Endodermal cell (in vitro differentiated cells): Measurements from ENCODE around the gene HS3ST3A1. TPM values are rescaled to one million over a fixed set of nuclear protein-coding genes. Genes with fewer than 3 reads are reported as not detected.
A peak's percentile ranks its signal among the peaks of the same experiment; 100 is the strongest.

ENCODE experiments used
- DNase-seq: peaks from one replicate; pipeline ENCODE4 v3.0.0-alpha.2; 2017
- H3K27ac ChIP-seq: 2 replicates; pipeline ENCODE4 v1.5.1; 2013; ENCODE audit warnings: mild to moderate bottlenecking, low read depth, low read length, moderate library complexity
- H3K27me3 ChIP-seq: 2 replicates; pipeline ENCODE4 v1.6.1; 2013; ENCODE audit warnings: mild to moderate bottlenecking, low read length, moderate library complexity; ENCODE audit not compliant: insufficient read depth, control insufficient read depth, poor library complexity, severe bottlenecking
- H3K36me3 ChIP-seq: 2 replicates; pipeline ENCODE4 v1.7.0; 2013; ENCODE audit warnings: mild to moderate bottlenecking, low read length, moderate library complexity; ENCODE audit not compliant: control insufficient read depth, insufficient read depth
- H3K4me1 ChIP-seq: one replicate; pipeline ENCODE4 v1.7.0; 2013; ENCODE audit warnings: low read length; ENCODE audit not compliant: control insufficient read depth, insufficient read depth
- H3K4me3 ChIP-seq: 2 replicates; pipeline ENCODE4 v1.5.1; 2013; ENCODE audit warnings: mild to moderate bottlenecking, low read length, moderate library complexity
- H3K9ac ChIP-seq: 2 replicates; pipeline ENCODE4 v1.6.1; 2013; ENCODE audit warnings: mild to moderate bottlenecking, low read length, moderate library complexity; ENCODE audit not compliant: poor library complexity, severe bottlenecking; ENCODE audit errors: extremely low read depth
- H3K9me3 ChIP-seq: 2 replicates; pipeline ENCODE4 v1.6.1; 2013; ENCODE audit warnings: mild to moderate bottlenecking, low read length, moderate library complexity; ENCODE audit not compliant: control insufficient read depth
- H3K27ac Mint-ChIP-seq: 2 replicates; pipeline ENCODE4 v1.8.0; 2020; ENCODE audit warnings: mixed read lengths
- H3K27me3 Mint-ChIP-seq: 2 replicates; pipeline ENCODE4 v1.8.0; 2021; ENCODE audit warnings: mild to moderate bottlenecking, mixed read lengths; ENCODE audit not compliant: insufficient read depth
- H3K36me3 Mint-ChIP-seq: 2 replicates; pipeline ENCODE4 v1.8.0; 2020; ENCODE audit warnings: low read depth, mixed read lengths
- H3K4me1 Mint-ChIP-seq: 2 replicates; pipeline ENCODE4 v1.8.0; 2020; ENCODE audit warnings: mixed read lengths
- H3K4me3 Mint-ChIP-seq: 2 replicates; pipeline ENCODE4 v1.8.0; 2020; ENCODE audit warnings: mild to moderate bottlenecking, moderate library complexity, mixed read lengths
- H3K9me3 Mint-ChIP-seq: 2 replicates; pipeline ENCODE4 v1.8.0; 2020; ENCODE audit warnings: mild to moderate bottlenecking, mixed read lengths
- CTCF ChIP-seq: fragments of 200-600 bp; sonication (generic); conservative IDR thresholded peaks from 2 replicates; pipeline ENCODE4 v1.5.0; 2021; ENCODE audit warnings: antibody characterized with exemption, mild to moderate bottlenecking
- WGBS, 2 experiments: methylation state at CpG; one replicate each; pipeline versions ENCODE4 v1.1.5 to v1.1.7; 2013; ENCODE audit warnings: missing lambda C conversion rate in 2 of 2, mixed read lengths in 1 of 2; ENCODE audit not compliant: insufficient coverage in 1 of 2, insufficient read length in 1 of 2; 5-methylcytosine and 5-hydroxymethylcytosine counted together
- total RNA-seq, 2 donors: library from RNA; stranded (reverse); fragmentation: NEBNext Ultra II Directional in 1 of 2; extraction: Animal tissue kit (Norgen Biotek cat#: 25700) in 1 of 2; gene quantifications; 2 replicates in 1 of 2; 3 replicates in 1 of 2; pipeline ENCODE4 v1.2.1, GENCODE V29; 2021

HS3ST3A1 gene
- total RNA-seq, 2 donors from 2014 or later, result 1.9 to 2.4 TPM

DNA sequence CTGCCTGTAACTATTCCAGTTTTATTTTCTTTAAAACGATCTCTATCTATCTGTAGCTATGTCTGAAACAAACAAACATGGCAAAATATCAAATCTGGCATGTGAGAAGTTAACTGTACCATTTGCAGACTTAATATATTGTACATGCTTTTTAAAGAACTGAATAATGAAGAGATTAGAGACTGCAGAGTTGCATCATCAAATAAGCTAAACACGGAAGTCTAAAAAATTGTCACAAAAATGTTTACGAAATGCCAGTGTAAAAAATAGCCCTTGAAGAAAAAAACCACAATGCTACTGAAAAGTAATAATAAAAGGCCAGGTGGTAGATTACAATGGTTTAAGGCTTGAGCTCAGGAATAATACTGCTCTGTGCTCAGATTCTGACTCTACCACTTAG, 43.1 kb downstream of the HS3ST3A1 start:
- H3K27ac ChIP-seq, result no peak overlapping the region
- H3K36me3 Mint-ChIP-seq, result no peaks in the 10 kb centered on the region
- no peaks in the 10 kb centered on the region for H3K9me3 ChIP-seq
- H3K27me3 ChIP-seq, result no peaks in the 10 kb centered on the region
- no peak for TF ChIP-seq CTCF
- no peak overlapping the region for H3K4me3 ChIP-seq
- 93 to 94% methylated on average over 2 to 3 of the region's 3 CpGs for WGBS, 2 experiments
- H3K4me1 ChIP-seq, result no peaks in the 10 kb centered on the region
- no peak for DNase-seq
- H3K4me1 Mint-ChIP-seq, result no peaks in the 10 kb centered on the region
- H3K27ac Mint-ChIP-seq, result no peak overlapping the region
- no peak overlapping the region for H3K4me3 Mint-ChIP-seq
- no peaks in the 10 kb centered on the region for H3K36me3 ChIP-seq
- H3K9me3 Mint-ChIP-seq, result no peaks in the 10 kb centered on the region
- H3K27me3 Mint-ChIP-seq, result no peaks in the 10 kb centered on the region
- H3K9ac ChIP-seq, result no peak overlapping the region

- H3K9ac ChIP-seq, result no peak overlapping the region
- no peak overlapping the region for H3K27ac Mint-ChIP-seq
- no peak for DNase-seq
These were observed 44.7 kb downstream of the HS3ST3A1 start for GRCh38 chr17:13557077-13557476.

GRCh38 chr17:13554231-13554630, 47.5 kb downstream of the HS3ST3A1 start:
- Mint-ChIP-seq H3K27me3 (no peaks in the 10 kb centered on the region), H3K36me3 (peaks cover under 1% of the 10 kb centered on the region), H3K27ac (no peak overlapping the region), H3K4me1 (no peaks in the 10 kb centered on the region), H3K4me3 (no peak overlapping the region), H3K9me3 (no peaks in the 10 kb centered on the region)
- DNase-seq, result peak; percentile 22
- WGBS, 2 experiments, result 96 to 100% methylated on average over 3 to 5 of the region's 5 CpGs
- H3K4me3 ChIP-seq, result no peak overlapping the region
- H3K4me1 ChIP-seq, result no peaks in the 10 kb centered on the region
- no peak for TF ChIP-seq CTCF
- no peaks in the 10 kb centered on the region for H3K27me3 ChIP-seq
- no peaks in the 10 kb centered on the region for H3K9me3 ChIP-seq
- no peaks in the 10 kb centered on the region for H3K36me3 ChIP-seq
- no peak overlapping the region for H3K27ac ChIP-seq
- no peak overlapping the region for H3K9ac ChIP-seq

More at GRCh38 chr17:13557077-13557476, 44.7 kb downstream of the HS3ST3A1 start:
- Histone ChIP-seq H3K27ac (no peak overlapping the region), H3K4me1 (no peaks in the 10 kb centered on the region), H3K4me3 (no peak overlapping the region), H3K9me3 (no peaks in the 10 kb centered on the region), H3K36me3 (no peaks in the 10 kb centered on the region), H3K27me3 (no peaks in the 10 kb centered on the region)
- Mint-ChIP-seq H3K27me3 (no peaks in the 10 kb centered on the region), H3K4me3 (no peak overlapping the region), H3K4me1 (no peaks in the 10 kb centered on the region), H3K36me3 (no peaks in the 10 kb centered on the region), H3K9me3 (no peaks in the 10 kb centered on the region)
- no peak for TF ChIP-seq CTCF
- WGBS, 2 experiments, result 94% methylated on average over 6 of the region's 6 CpGs; no CpG with 5 or more reads in 1 of the 2 experiments
